Heart right ventricle (tissue), 16 donors: ENCODE results near the gene OGFRL1. TPM values are rescaled to one million over a fixed set of nuclear protein-coding genes. Genes with fewer than 3 reads are reported as not detected.

Experiments used
- ATAC-seq, 8 donors: fragments of 200-7000 bp; cut with Tn5 transposase; one replicate each; pipeline ENCODE4 v1.9.1; 2020; ENCODE audit warnings: mild to moderate bottlenecking in 8 of 8, moderate library complexity in 8 of 8, moderate number of reproducible peaks in 1 of 8
- DNase-seq, 2 donors: peaks; one replicate each; pipeline ENCODE4 v3.0.0-alpha.2; 2020
- H3K27ac ChIP-seq, 10 donors: fragments of 200-600 bp; sonication (generic) in 2 of 10; one replicate each; pipeline versions ENCODE4 v1.5.0 to v1.8.0; 2020 to 2022; ENCODE audit warnings: mild to moderate bottlenecking in 3 of 10
- H3K27me3 ChIP-seq, 7 donors: fragments of 200-600 bp; one replicate each; pipeline ENCODE4 v1.8.0; 2021 to 2022; ENCODE audit warnings: mild to moderate bottlenecking in 2 of 7
- H3K36me3 ChIP-seq, 9 donors: fragments of 200-600 bp; sonication (generic) in 1 of 9; one replicate each; pipeline versions ENCODE4 v1.5.0 to v1.8.0; 2020 to 2022; ENCODE audit warnings: mild to moderate bottlenecking in 2 of 9
- H3K4me1 ChIP-seq, 9 donors: fragments of 200-600 bp; sonication (generic) in 1 of 9; one replicate each; pipeline versions ENCODE4 v1.5.0 to v1.8.0; 2020 to 2022; ENCODE audit warnings: mild to moderate bottlenecking in 4 of 9
- H3K4me3 ChIP-seq, 10 donors: fragments of 200-600 bp; sonication (generic) in 2 of 10; one replicate each; pipeline versions ENCODE4 v1.5.0 to v1.8.0; 2020 to 2022; ENCODE audit warnings: mild to moderate bottlenecking in 7 of 10, moderate library complexity in 2 of 10
- H3K9me3 ChIP-seq, 11 donors: fragments of 200-600 bp in 10 of 11; sonication (generic) in 2 of 11; one replicate each; pipeline versions ENCODE4 v1.5.0 to v1.8.0; 2013 to 2022; ENCODE audit warnings: mild to moderate bottlenecking in 2 of 11, control low read depth in 1 of 11, moderate library complexity in 1 of 11
- WGBS, 2 donors: extraction: QIAGEN DNeasy Blood & Tissue Kit; methylation state at CpG; one replicate each; pipeline ENCODE4 v1.1.7; 2013; ENCODE audit warnings: inconsistent platforms in 1 of 2; 5-methylcytosine and 5-hydroxymethylcytosine counted together
- intact Hi-C, 10 donors: fragments of 100-400 bp; cut with DNase I; formaldehyde crosslinking; loops; one replicate each; pipeline versions ENCODE4 v1.11.1 to v1.14.2; 2022
- polyA plus RNA-seq, 2 donors: library from polyadenylated mRNA; stranded (reverse); fragments of 200-250 nt; gene quantifications; one replicate each; pipeline ENCODE4 v1.2.3, GENCODE V29; 2013
- total RNA-seq, 10 donors: library from RNA; stranded (reverse); fragmentation: NEBNext Ultra II Directional in 3 of 10; extraction: Animal tissue kit (Norgen Biotek cat#: 25700) in 3 of 10; gene quantifications; one replicate each; pipeline versions ENCODE4 v1.2.1 to v1.2.4, GENCODE V29; 2021 to 2023
- TF ChIP-seq, protein P1 (sequence below), 9 donors: fragments of 200-600 bp; sonication (generic) in 2 of 9; IDR thresholded peaks; one replicate each; pipeline versions ENCODE4 v1.5.0 to v1.8.0; 2021 to 2022; ENCODE audit warnings: antibody characterized with exemption in 9 of 9, mild to moderate bottlenecking in 5 of 9, moderate library complexity in 1 of 9
- donor health status: Arrhythmogenic right ventricular cardiomyopathy.
- donor health status: ischemic (EF 13 %, LVEDD 7.1; RV severe dilation, severe dysfunction).
- donor health status: healthy with polysubstance abuse.
- donor health status: DM: no; HTN: yes; CAD: no.
- donor health status: DM: no; HTN: no; CAD: no.
- donor health status: ischemic (EF 25% LVEDD 6.9; RV normal size, moderate dysfunction).
- donor health status: ischemic (EF 25% LVEDD 5.7; RV mildly dilated, moderate dysfunction).
- donor health status: healthy.
- donor health status: DM: yes; HTN: yes; CAD: no.
- donor health status: Ischemic cardiomyopathy.
- donor health status: ischemic (EF 35%, LVEDD 5.7; RV mildly dilated, moderate dysfunction).
- donor health status: nonischemic (EF 11% LVEDD 7.7; RV severe dilation, severe dysfunction).
- donor health status: DM: yes; HTN: yes; CAD: no.
- donor health status: PGD.
- donor health status: ischemic (EF 29% LVEDD 5.4; RV normal size, mild dysfunction).
- donor health status: nonischemic (EF 23%, LVEDD 6.1; RV moderate dilation, normal function).

Gene OGFRL1
- total and polyA plus RNA-seq, 12 donors: 2.4 to 12.9 (median 7.6) TPM

DNA sequence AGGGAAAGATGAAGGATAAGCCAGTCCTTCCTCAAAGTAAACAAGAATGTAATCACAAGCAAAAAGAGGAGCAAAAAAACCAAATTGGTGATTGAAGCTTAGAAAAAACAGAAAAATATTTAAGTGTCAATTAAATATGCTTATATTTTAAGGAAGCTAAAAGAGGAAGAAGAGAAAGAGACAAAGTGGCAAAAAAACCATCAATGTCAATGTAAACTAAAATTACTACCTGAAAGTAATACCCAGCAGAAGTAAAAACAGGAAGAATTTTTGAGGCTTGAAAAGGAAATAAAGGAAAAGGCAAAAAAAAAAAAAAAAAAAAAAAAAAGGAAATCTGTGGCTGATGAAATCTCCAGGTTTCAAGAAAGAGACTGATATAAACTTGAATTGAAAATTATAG is 36.2 kb upstream of the OGFRL1 start:
- Histone ChIP-seq H3K4me3 (no peak overlapping the region), H3K27ac (peak overlapping the region in 4 of 10 donors; percentile 39 to 83 (median 70)), H3K4me1 (peaks cover 0 to 74% (median 46%) of the 10 kb centered on the region in 9 donors), H3K27me3 (no peaks in the 10 kb centered on the region), H3K9me3 (no peaks in the 10 kb centered on the region), H3K36me3 (no peaks in the 10 kb centered on the region)
- TF ChIP-seq, protein P1, sequence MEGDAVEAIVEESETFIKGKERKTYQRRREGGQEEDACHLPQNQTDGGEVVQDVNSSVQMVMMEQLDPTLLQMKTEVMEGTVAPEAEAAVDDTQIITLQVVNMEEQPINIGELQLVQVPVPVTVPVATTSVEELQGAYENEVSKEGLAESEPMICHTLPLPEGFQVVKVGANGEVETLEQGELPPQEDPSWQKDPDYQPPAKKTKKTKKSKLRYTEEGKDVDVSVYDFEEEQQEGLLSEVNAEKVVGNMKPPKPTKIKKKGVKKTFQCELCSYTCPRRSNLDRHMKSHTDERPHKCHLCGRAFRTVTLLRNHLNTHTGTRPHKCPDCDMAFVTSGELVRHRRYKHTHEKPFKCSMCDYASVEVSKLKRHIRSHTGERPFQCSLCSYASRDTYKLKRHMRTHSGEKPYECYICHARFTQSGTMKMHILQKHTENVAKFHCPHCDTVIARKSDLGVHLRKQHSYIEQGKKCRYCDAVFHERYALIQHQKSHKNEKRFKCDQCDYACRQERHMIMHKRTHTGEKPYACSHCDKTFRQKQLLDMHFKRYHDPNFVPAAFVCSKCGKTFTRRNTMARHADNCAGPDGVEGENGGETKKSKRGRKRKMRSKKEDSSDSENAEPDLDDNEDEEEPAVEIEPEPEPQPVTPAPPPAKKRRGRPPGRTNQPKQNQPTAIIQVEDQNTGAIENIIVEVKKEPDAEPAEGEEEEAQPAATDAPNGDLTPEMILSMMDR (IDR thresholded peaks at IDR 0.05): no peak
- DNase-seq (no peak), ATAC-seq (no peak)
- intact Hi-C loops: loop anchor here in 3 of 10 donors (5.0 kb wide), 1 partner anchor 35 kb away; the partner anchor contains the start of gene OGFRL1 (in 3 of the 3)

GRCh38 chr6:71252960-71253359 is 35.7 kb upstream of the OGFRL1 start:
- Histone ChIP-seq H3K36me3 (no peaks in the 10 kb centered on the region), H3K4me1 (peaks cover 0 to 70% (median 46%) of the 10 kb centered on the region in 9 donors), H3K9me3 (no peaks in the 10 kb centered on the region), H3K27me3 (no peaks in the 10 kb centered on the region), H3K4me3 (no peak overlapping the region), H3K27ac (peak overlapping the region in 2 of 10 donors; percentile 39 to 71)
- intact Hi-C loops: loop anchor here in 3 of 10 donors (5.0 kb wide), 1 partner anchor 34 kb away; the partner anchor contains the start of gene OGFRL1 (in 3 of the 3)
- DNase-seq (no peak), ATAC-seq (no peak)
- WGBS, 2 donors: 53 to 57% methylated on average over 5 of the region's 5 CpGs
- TF ChIP-seq, protein P1 (IDR thresholded peaks at IDR 0.05): no peak

DNA sequence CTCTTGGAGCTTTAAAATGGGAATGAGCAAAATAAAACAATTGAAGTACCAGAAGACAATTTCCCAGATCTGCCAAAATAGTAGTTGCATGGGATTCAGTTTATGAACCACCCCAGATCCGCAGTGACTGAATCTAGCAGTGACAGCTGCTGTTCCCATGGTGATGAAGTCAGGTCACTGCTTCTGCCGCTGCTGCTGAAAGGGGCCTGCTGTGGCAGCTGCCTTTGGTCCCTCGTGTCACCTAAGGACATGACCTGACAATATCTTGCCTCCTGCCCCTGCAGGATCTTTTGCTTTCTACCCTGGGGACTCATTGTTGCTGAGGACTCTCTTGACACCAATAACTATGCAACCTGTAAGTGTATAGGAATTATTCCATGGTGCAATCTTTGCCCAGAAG is 34.3 kb upstream of the OGFRL1 start:
- 14 to 21% methylated on average over 3 of the region's 3 CpGs for WGBS, 2 donors
- Histone ChIP-seq H3K27ac (peak overlapping the region in 4 of 10 donors; percentile 10 to 39 (median 28)), H3K9me3 (no peaks in the 10 kb centered on the region), H3K36me3 (no peaks in the 10 kb centered on the region), H3K4me3 (no peak overlapping the region), H3K27me3 (no peaks in the 10 kb centered on the region), H3K4me1 (peaks cover 0 to 56% (median 37%) of the 10 kb centered on the region in 9 donors)
- ATAC-seq (peak in 7 of 8 donors; percentile 22 to 67 (median 54)), DNase-seq (peak in 1 of 2 donors; percentile 40)
- intact Hi-C loops: loop anchor here in 3 of 10 donors (5.0 kb wide), 1 partner anchor 33 kb away; the partner anchor contains the start of gene OGFRL1 (in 3 of the 3)
- TF ChIP-seq, protein P1 (IDR thresholded peaks at IDR 0.05): no peak

DNA sequence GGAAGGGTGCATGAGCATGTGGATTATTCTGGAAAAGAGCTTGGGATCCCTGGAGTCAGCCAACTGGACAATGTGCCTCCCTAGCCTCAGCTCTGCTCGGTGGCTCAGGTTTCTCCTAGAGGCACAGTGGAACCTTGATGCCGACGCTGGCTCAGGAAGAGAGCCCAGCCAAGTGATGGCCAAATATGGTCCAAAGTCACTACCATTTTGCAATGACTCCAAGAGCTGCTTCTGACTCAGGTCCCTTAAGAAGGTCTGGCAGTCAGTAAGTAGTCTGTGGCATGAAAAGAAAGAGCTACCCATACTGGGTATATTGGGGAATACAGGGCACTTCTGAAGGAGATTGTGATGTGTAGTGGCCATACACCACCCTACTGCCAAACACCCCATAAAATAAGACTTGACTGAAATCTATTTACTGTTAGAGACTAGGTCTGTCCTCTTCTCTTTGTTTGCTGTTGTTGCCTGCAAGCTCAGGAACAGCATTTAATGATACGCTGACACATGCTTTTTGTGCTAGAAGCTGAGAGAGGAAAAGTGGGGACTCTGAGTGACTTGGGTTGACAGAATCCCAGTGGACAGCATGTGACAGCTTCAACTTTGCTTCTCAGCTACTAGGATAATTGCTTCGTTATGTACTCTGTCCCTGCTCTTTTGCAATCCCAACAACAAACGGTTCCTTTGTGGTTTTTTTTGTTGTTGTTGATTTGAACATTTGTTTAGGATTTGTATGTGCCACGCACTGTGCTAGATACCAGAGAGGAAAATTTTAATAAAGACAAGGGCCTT is 30.3 kb upstream of the OGFRL1 start:
- Histone ChIP-seq H3K9me3 (no peaks in the 10 kb centered on the region), H3K4me3 (no peak overlapping the region), H3K4me1 (peaks cover 0 to 19% (median 12%) of the 10 kb centered on the region in 9 donors), H3K27me3 (no peaks in the 10 kb centered on the region), H3K36me3 (no peaks in the 10 kb centered on the region), H3K27ac (peak overlapping the region in 2 of 10 donors; percentile 28 to 29)
- 77 to 84% methylated on average over 7 of the region's 7 CpGs for WGBS, 2 donors
- TF ChIP-seq, protein P1 (IDR thresholded peaks at IDR 0.05): no peak
- ATAC-seq: peak in 2 of 8 donors; percentile 57
- no peak for DNase-seq
- intact Hi-C loops: no loop called here
